Measurements from ENCODE around the gene FAF2.

The FAF2 gene

GRCh38 chr5:176514244-176514950, 66.2 kb downstream of the FAF2 start:
- DNase-seq = no peak

- no peak for DNase-seq
These were observed 67.2 kb downstream of the FAF2 start for GRCh38 chr5:176515396-176515795.

GRCh38 chr5:176517053-176517661, 69.0 kb downstream of the FAF2 start:
- no peak for DNase-seq

- no peak for DNase-seq
These were observed 71.9 kb downstream of the FAF2 start for GRCh38 chr5:176519810-176520720.

- no peak for DNase-seq
These were observed 73.1 kb downstream of the FAF2 start for GRCh38 chr5:176521286-176521685.

GRCh38 chr5:176521699-176522263, 73.6 kb downstream of the FAF2 start:
- DNase-seq = no peak

GRCh38 chr5:176524138-176524537, 76.0 kb downstream of the FAF2 start:
- no peak for DNase-seq

GRCh38 chr5:176524987-176525386, 76.8 kb downstream of the FAF2 start:
- DNase-seq = no peak

- DNase-seq = no peak
These were observed 77.5 kb downstream of the FAF2 start for GRCh38 chr5:176525677-176526076.

GRCh38 chr5:176526462-176526861, 78.3 kb downstream of the FAF2 start:
- DNase-seq = no peak

GRCh38 chr5:176527246-176528222, 79.3 kb downstream of the FAF2 start:
- DNase-seq = no peak

- DNase-seq = no peak
These were observed 80.1 kb downstream of the FAF2 start for GRCh38 chr5:176528301-176528700.

- DNase-seq = no peak
These were observed 80.6 kb downstream of the FAF2 start for GRCh38 chr5:176528761-176529115.

GRCh38 chr5:176529116-176529740, 81.0 kb downstream of the FAF2 start:
- no peak for DNase-seq

GRCh38 chr5:176529741-176530141, 81.6 kb downstream of the FAF2 start:
- DNase-seq = no peak

- no peak for DNase-seq
These were observed 82.3 kb downstream of the FAF2 start for GRCh38 chr5:176530393-176530982.

- peak; percentile 65 for DNase-seq
These were observed 83.1 kb downstream of the FAF2 start for GRCh38 chr5:176530983-176531901.

- DNase-seq = no peak
These were observed 83.8 kb downstream of the FAF2 start for GRCh38 chr5:176531902-176532493.

GRCh38 chr5:176532795-176533194, 84.6 kb downstream of the FAF2 start:
- no peak for DNase-seq

- no peak for DNase-seq
These were observed 85.2 kb downstream of the FAF2 start for GRCh38 chr5:176533390-176533789.

Measured in DMS79 treated with DMSO at 0.1 percent for 48 hours (cell line).